Astrocyte (in vitro differentiated cells and primary cell): ENCODE results near the gene IFITM2. TPM values are rescaled to one million over a fixed set of nuclear protein-coding genes. Genes with fewer than 3 reads are reported as not detected.

Experiments used
- DNase-seq: peaks from one replicate; pipeline ENCODE4 v3.0.0-alpha.2; 2010; ENCODE audit warnings: low read depth
- FAIRE-seq: peaks from 2 replicates; lab custom pipeline; 2011; peaks lifted over from hg19 to GRCh38; lab: Jason Lieb, UNC
- H2AFZ ChIP-seq: 2 replicates; pipeline ENCODE4 v1.6.0; 2012; ENCODE audit warnings: low read depth, low read length, inconsistent platforms
- H3K27ac ChIP-seq: 2 replicates; pipeline ENCODE4 v1.5.1; 2011; ENCODE audit warnings: low read depth, low read length, inconsistent platforms
- H3K27me3 ChIP-seq: 2 replicates; pipeline ENCODE4 v1.6.0; 2011; ENCODE audit warnings: low read length, inconsistent platforms; ENCODE audit not compliant: insufficient read depth
- H3K36me3 ChIP-seq: 2 replicates; pipeline ENCODE4 v1.5.1; 2011; ENCODE audit warnings: low read length, inconsistent platforms; ENCODE audit not compliant: insufficient read depth
- H3K4me1 ChIP-seq: 2 replicates; pipeline ENCODE4 v1.5.1; 2011; ENCODE audit warnings: low read length, inconsistent platforms; ENCODE audit not compliant: insufficient read depth
- H3K4me2 ChIP-seq: 2 replicates; pipeline ENCODE4 v1.6.0; 2012; ENCODE audit warnings: low read length, inconsistent platforms
- H3K4me3 ChIP-seq: 2 replicates; pipeline ENCODE4 v1.5.1; 2011; ENCODE audit warnings: low read depth, mild to moderate bottlenecking, low read length, inconsistent platforms; ENCODE audit not compliant: insufficient read depth
- H3K79me2 ChIP-seq: 2 replicates; pipeline ENCODE4 v1.6.0; 2012; ENCODE audit warnings: mild to moderate bottlenecking, low read length, inconsistent platforms; ENCODE audit not compliant: insufficient read depth
- H3K9ac ChIP-seq: 2 replicates; pipeline ENCODE4 v1.6.0; 2012; ENCODE audit warnings: mild to moderate bottlenecking, low read length, inconsistent platforms
- H3K9me3 ChIP-seq: 2 replicates; pipeline ENCODE4 v1.5.1; 2012; ENCODE audit warnings: low read depth, mild to moderate bottlenecking, low read length, inconsistent platforms; ENCODE audit not compliant: insufficient read depth
- H4K20me1 ChIP-seq: 2 replicates; pipeline ENCODE4 v1.6.0; 2012; ENCODE audit warnings: low read length, inconsistent platforms; ENCODE audit not compliant: insufficient read depth
- H3K27ac Mint-ChIP-seq: one replicate; pipeline ENCODE4 v1.8.0; 2021; ENCODE audit warnings: mild to moderate bottlenecking, mixed read lengths; ENCODE audit not compliant: unreplicated experiment
- H3K27me3 Mint-ChIP-seq: one replicate; pipeline ENCODE4 v1.8.0; 2021; ENCODE audit warnings: low read depth, mixed read lengths; ENCODE audit not compliant: unreplicated experiment
- H3K36me3 Mint-ChIP-seq: one replicate; pipeline ENCODE4 v1.8.0; 2021; ENCODE audit warnings: low read depth, mixed read lengths; ENCODE audit not compliant: unreplicated experiment
- H3K4me1 Mint-ChIP-seq: one replicate; pipeline ENCODE4 v1.8.0; 2021; ENCODE audit warnings: low read depth, mixed read lengths; ENCODE audit not compliant: unreplicated experiment
- H3K4me3 Mint-ChIP-seq: one replicate; pipeline ENCODE4 v1.8.0; 2021; ENCODE audit warnings: mild to moderate bottlenecking, moderate library complexity, mixed read lengths; ENCODE audit not compliant: unreplicated experiment
- H3K9me3 Mint-ChIP-seq: one replicate; pipeline ENCODE4 v1.8.0; 2021; ENCODE audit warnings: mild to moderate bottlenecking, mixed read lengths; ENCODE audit not compliant: unreplicated experiment
- EZH2 ChIP-seq: IDR thresholded peaks from 2 replicates; pipeline ENCODE4 v1.6.1; 2012; ENCODE audit warnings: mild to moderate bottlenecking, low read length, inconsistent platforms; ENCODE audit not compliant: insufficient read depth
- total RNA-seq: library from RNA; stranded (reverse); gene quantifications from 2 replicates; pipeline ENCODE4 v1.2.1, GENCODE V29; 2021
- TF ChIP-seq, protein P1 (sequence below): IDR thresholded peaks from 2 replicates; pipeline ENCODE4 v1.5.1; 2011; ENCODE audit warnings: low read depth, mild to moderate bottlenecking, inconsistent platforms, low read length, moderate library complexity; ENCODE audit not compliant: insufficient read depth

IFITM2 gene
- total RNA-seq, 1 donor from 2014 or later, result 474 TPM

DNA sequence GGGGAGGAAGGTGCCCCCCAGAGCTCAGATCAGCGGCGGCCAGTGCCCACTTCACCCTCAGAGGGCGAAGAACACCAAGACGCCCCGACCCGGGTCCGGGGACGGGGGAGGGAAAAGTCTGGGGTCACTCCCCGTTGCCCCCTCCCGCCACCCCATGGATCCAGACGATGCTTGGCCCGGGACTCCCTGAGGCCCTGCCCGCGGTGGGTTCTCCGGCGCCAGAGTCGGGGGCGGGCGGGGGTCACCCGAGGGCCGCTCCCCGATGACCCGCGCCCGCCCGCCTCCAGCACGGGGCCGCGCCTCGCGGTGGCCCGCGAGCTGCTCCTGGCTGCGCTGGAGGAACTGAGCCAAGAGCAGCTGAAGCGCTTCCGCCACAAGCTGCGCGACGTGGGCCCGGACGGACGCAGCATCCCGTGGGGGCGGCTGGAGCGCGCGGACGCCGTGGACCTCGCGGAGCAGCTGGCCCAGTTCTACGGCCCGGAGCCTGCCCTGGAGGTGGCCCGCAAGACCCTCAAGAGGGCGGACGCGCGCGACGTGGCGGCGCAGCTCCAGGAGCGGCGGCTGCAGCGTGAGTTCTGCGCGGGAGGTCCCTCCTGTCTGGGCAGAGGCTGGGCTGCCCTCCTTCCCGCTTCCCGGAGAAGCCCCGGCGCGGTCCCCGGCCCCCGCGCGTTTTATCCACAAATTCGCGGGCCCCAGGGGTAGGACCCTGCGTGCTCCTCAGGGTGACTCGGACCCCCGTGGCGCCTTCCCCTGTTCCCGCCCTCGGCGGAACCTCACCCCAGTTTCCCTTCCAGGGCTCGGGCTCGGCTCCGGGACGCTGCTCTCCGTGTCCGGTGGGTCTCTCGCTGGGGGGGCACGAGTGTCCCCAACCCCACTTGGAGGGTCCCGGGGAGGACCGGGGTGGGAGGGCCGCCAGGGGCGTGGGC lies 28.3 kb upstream of the IFITM2 start:
- Histone ChIP-seq H2AFZ (no peak overlapping the region), H3K36me3 (no peaks in the 10 kb centered on the region), H3K4me2 (no peak overlapping the region), H3K9me3 (no peaks in the 10 kb centered on the region), H3K4me1 (no peaks in the 10 kb centered on the region), H3K79me2 (no peaks in the 10 kb centered on the region), H3K9ac (no peak overlapping the region), H3K4me3 (no peak overlapping the region), H3K27ac (no peak overlapping the region), H4K20me1 (no peaks in the 10 kb centered on the region), H3K27me3 (peaks cover 58% of the 10 kb centered on the region)
- TF ChIP-seq, protein P1, sequence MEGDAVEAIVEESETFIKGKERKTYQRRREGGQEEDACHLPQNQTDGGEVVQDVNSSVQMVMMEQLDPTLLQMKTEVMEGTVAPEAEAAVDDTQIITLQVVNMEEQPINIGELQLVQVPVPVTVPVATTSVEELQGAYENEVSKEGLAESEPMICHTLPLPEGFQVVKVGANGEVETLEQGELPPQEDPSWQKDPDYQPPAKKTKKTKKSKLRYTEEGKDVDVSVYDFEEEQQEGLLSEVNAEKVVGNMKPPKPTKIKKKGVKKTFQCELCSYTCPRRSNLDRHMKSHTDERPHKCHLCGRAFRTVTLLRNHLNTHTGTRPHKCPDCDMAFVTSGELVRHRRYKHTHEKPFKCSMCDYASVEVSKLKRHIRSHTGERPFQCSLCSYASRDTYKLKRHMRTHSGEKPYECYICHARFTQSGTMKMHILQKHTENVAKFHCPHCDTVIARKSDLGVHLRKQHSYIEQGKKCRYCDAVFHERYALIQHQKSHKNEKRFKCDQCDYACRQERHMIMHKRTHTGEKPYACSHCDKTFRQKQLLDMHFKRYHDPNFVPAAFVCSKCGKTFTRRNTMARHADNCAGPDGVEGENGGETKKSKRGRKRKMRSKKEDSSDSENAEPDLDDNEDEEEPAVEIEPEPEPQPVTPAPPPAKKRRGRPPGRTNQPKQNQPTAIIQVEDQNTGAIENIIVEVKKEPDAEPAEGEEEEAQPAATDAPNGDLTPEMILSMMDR, result no peak
- TF ChIP-seq EZH2, result no peak
- DNase-seq (no peak), FAIRE-seq (no peak)
- Mint-ChIP-seq H3K4me1 (no peaks in the 10 kb centered on the region), H3K36me3 (peaks cover 9% of the 10 kb centered on the region), H3K27me3 (peaks cover 39% of the 10 kb centered on the region), H3K27ac (no peak overlapping the region), H3K4me3 (no peak overlapping the region), H3K9me3 (peaks cover 22% of the 10 kb centered on the region)

DNA sequence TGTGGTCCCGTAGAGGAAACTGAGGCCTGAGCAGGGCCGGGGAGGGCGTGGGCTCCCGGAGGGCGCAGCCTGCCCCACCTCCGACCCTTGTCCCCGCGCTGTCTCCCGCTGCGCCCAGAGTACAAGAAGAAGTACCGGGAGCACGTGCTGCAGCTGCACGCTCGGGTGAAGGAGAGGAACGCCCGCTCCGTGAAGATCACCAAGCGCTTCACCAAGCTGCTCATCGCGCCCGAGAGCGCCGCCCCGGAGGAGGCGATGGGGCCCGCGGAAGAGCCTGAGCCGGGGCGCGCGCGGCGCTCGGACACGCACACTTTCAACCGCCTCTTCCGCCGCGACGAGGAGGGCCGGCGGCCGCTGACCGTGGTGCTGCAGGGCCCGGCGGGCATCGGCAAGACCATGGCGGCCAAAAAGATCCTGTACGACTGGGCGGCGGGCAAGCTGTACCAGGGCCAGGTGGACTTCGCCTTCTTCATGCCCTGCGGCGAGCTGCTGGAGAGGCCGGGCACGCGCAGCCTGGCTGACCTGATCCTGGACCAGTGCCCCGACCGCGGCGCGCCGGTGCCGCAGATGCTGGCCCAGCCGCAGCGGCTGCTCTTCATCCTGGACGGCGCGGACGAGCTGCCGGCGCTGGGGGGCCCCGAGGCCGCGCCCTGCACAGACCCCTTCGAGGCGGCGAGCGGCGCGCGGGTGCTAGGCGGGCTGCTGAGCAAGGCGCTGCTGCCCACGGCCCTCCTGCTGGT lies 27.5 kb upstream of the IFITM2 start:
- FAIRE-seq (no peak), DNase-seq (peak; percentile 16)
- H3K36me3 Mint-ChIP-seq, result peaks cover 9% of the 10 kb centered on the region

More for the DNA sequence above, 27.5 kb upstream of the IFITM2 start:
- no peaks in the 10 kb centered on the region for H3K4me1 ChIP-seq
- Mint-ChIP-seq H3K4me1 (no peaks in the 10 kb centered on the region), H3K27ac (no peak overlapping the region), H3K4me3 (no peak overlapping the region), H3K27me3 (peaks cover 41% of the 10 kb centered on the region), H3K9me3 (peaks cover 22% of the 10 kb centered on the region)
- no peaks in the 10 kb centered on the region for H3K79me2 ChIP-seq
- H3K27me3 ChIP-seq, result peaks cover 52% of the 10 kb centered on the region
- no peaks in the 10 kb centered on the region for H4K20me1 ChIP-seq
- H3K9ac ChIP-seq, result no peak overlapping the region
- H3K4me3 ChIP-seq, result no peak overlapping the region
- H3K9me3 ChIP-seq, result no peaks in the 10 kb centered on the region
- no peaks in the 10 kb centered on the region for H3K36me3 ChIP-seq
- no peak overlapping the region for H2AFZ ChIP-seq
- H3K4me2 ChIP-seq, result peak overlapping the region; percentile 30
- H3K27ac ChIP-seq, result no peak overlapping the region
- TF ChIP-seq, protein P1, result no peak
- no peak for TF ChIP-seq EZH2
